K562 (cell line): ENCODE results near the gene ASB7. TPM values are rescaled to one million over a fixed set of nuclear protein-coding genes. Genes with fewer than 3 reads are reported as not detected.
A peak's percentile ranks its signal among the peaks of the same experiment; 100 is the strongest.

Experiments used
- BMI1 ChIP-seq: fragments of 150-350 bp; IDR thresholded peaks from 2 replicates; pipeline ENCODE4 v1.6.1; 2014; ENCODE audit warnings: low read length
- CUX1 ChIP-seq: fragments of 200-800 bp; sonication (Bioruptor generic); IDR thresholded peaks from 2 replicates; pipeline ENCODE4 v1.6.1; 2016; ENCODE audit warnings: missing genetic modification characterization, missing compliant biosample characterization
- HOMEZ ChIP-seq: fragments of 250-450 bp; sonication (Bioruptor Pico); IDR thresholded peaks from 2 replicates; pipeline ENCODE4 v1.4.0; 2020; ENCODE audit warnings: mild to moderate bottlenecking, moderate library complexity
- MAFK ChIP-seq: IDR thresholded peaks from 2 replicates; pipeline ENCODE4 v1.6.1; 2011; ENCODE audit warnings: low read length, improper control_type of control experiment
- MITF ChIP-seq: IDR thresholded peaks from 2 replicates; pipeline ENCODE4 v1.6.1; 2014; ENCODE audit warnings: antibody characterized with exemption
- POLR2A ChIP-seq: fragments of 450-650 bp; conservative IDR thresholded peaks from 2 replicates; pipeline ENCODE4 v1.6.1; 2016
- POLR2B ChIP-seq: fragments of 450-650 bp; IDR thresholded peaks from 2 replicates; pipeline ENCODE4 v1.6.1; 2018; ENCODE audit warnings: low read depth; ENCODE audit not compliant: partially characterized antibody
- POLR2H ChIP-seq: IDR thresholded peaks from 2 replicates; pipeline ENCODE4 v1.6.1; 2016; ENCODE audit warnings: missing genetic modification characterization, low read depth, mild to moderate bottlenecking, control low read depth, missing compliant biosample characterization, moderate library complexity
- RNF219 ChIP-seq: fragments of 250-450 bp; sonication (Bioruptor Pico); IDR thresholded peaks from 2 replicates; pipeline ENCODE4 v1.5.0; 2022; ENCODE audit warnings: mild to moderate bottlenecking
- SMARCE1 ChIP-seq: fragments of 450-650 bp; IDR thresholded peaks from 2 replicates; pipeline ENCODE4 v1.7.1; 2016; ENCODE audit warnings: mild to moderate bottlenecking
- SP2 ChIP-seq: IDR thresholded peaks from 2 replicates; pipeline ENCODE4 v1.6.1; 2011; ENCODE audit warnings: mild to moderate bottlenecking, low read depth, low read length, moderate library complexity; ENCODE audit not compliant: poor library complexity, severe bottlenecking; ENCODE audit errors: extremely low read depth
- SRSF9 ChIP-seq: fragments of 200-400 bp; formaldehyde crosslinking; IDR thresholded peaks from 2 replicates; pipeline ENCODE4 v1.6.1; 2017; ENCODE audit warnings: low read depth, low read length, borderline replicate concordance
- TAF15 ChIP-seq: fragments of 200-400 bp; formaldehyde crosslinking; IDR thresholded peaks from 2 replicates; pipeline ENCODE4 v1.6.1; 2017; ENCODE audit warnings: mild to moderate bottlenecking, low read depth, low read length, moderate library complexity
- TRIM24 ChIP-seq, 2 experiments: fragments of 450-650 bp; IDR thresholded peaks; 2 replicates each; pipeline ENCODE4 v1.6.1; 2016
- ZKSCAN3 ChIP-seq: fragments of 250-450 bp; sonication (Bioruptor Pico); IDR thresholded peaks from 2 replicates; pipeline ENCODE4 v1.4.0; 2020
- ZNF316 ChIP-seq: fragments of 450-650 bp; IDR thresholded peaks from 2 replicates; pipeline ENCODE4 v1.6.1; 2016
- polyA plus RNA-seq, 8 experiments: library from polyadenylated mRNA; depleted of rRNA in 4 of 8; stranded (reverse) in 5 of 8; unstranded in 3 of 8; fragments of >200 nt; fragmentation: Nextera tagmentation in 2 of 8; fragmentation: Illumina TruSeq in 1 of 8; extraction: Ambion mirVana in 2 of 8; extraction: Trizol in 1 of 8; gene quantifications; 2 replicates each; pipeline versions ENCODE4 v1.2.1 to v1.2.3, GENCODE V29; 2011 to 2014; ENCODE audit warnings: inconsistent platforms in 1 of 8, missing spikeins in 1 of 8
- total RNA-seq, 7 experiments: library from RNA; depleted of rRNA in 6 of 7; stranded (reverse); fragments of >200 nt in 6 of 7; fragmentation: Illumina TruSeq in 2 of 7; extraction: Trizol in 2 of 7; gene quantifications; 2 replicates each; pipeline versions ENCODE4 v1.2.1 to v1.2.3, GENCODE V29; 2011 to 2021; ENCODE audit warnings: low replicate concordance in 1 of 7

The ASB7 gene
- total and polyA plus RNA-seq, 9 of the 15 experiments (the other 6 are each of a cell fraction or from before 2014, with no cell fraction given): 1.8 to 10.1 (median 6.8) TPM

GRCh38 chr15:100596792-100597191, 5.6 kb upstream of the ASB7 start (continued):
- TF ChIP-seq CUX1 (CRISPR knock-in tag): no peak
- no peak for TF ChIP-seq SP2
- peak; percentile 35 for TF ChIP-seq POLR2B
- TF ChIP-seq RNF219: no peak
- 0 out of 2 replicates have a peak, but pooled peaks have one; percentile 27 for TF ChIP-seq SMARCE1
- no peak for TF ChIP-seq ZKSCAN3 (CRISPR knock-in tag)
- TF ChIP-seq MAFK: no peak
- no peak for TF ChIP-seq SRSF9
- no peak for TF ChIP-seq ZNF316
- no peak for TF ChIP-seq POLR2H (tag)
- TF ChIP-seq MITF: no peak
- peak in 1 of 2 experiments; percentile 50; a peak in 1 of 4 replicates for TF ChIP-seq TRIM24 (IDR thresholded peaks at IDR 0.05)
- peak; percentile 56 for TF ChIP-seq POLR2A
- no peak for TF ChIP-seq TAF15
- TF ChIP-seq HOMEZ: no peak
- no peak for TF ChIP-seq BMI1
